Kidney capillary endothelial cell (primary cell): ENCODE results near the gene C22orf39.
"Not testable (repeated sequence)": the region's sequence is repeated elsewhere in the genome, so short reads cannot be mapped to it uniquely, and the experiment has no call there.

ENCODE experiments used
- DNase-seq: peaks from one replicate; pipeline ENCODE4 v3.0.0-alpha.2; 2018; ENCODE audit warnings: low spot score

Gene C22orf39

GRCh38 chr22:19453718-19454117 is 6.2 kb upstream of the C22orf39 start:
- DNase-seq = no peak

GRCh38 chr22:19451570-19451969 is 4.1 kb upstream of the C22orf39 start:
- no peak for DNase-seq

- no peak for DNase-seq
Observed at GRCh38 chr22:19450363-19451175, 3.1 kb upstream of the C22orf39 start.

GRCh38 chr22:19449422-19449767 is 1.9 kb upstream of the C22orf39 start:
- no peak for DNase-seq

GRCh38 chr22:19448739-19449421 is 1.4 kb upstream of the C22orf39 start:
- no peak for DNase-seq

- peak; percentile 28 for DNase-seq
Observed at GRCh38 chr22:19448076-19448607, 631 bp upstream of the C22orf39 start.

GRCh38 chr22:19446603-19447329 is 745 bp downstream of the C22orf39 start:
- peak; percentile 16 for DNase-seq

- not testable (repeated sequence) for DNase-seq
Observed at GRCh38 chr22:19445279-19445982, 2.1 kb downstream of the C22orf39 start.

- DNase-seq = no peak
Observed at GRCh38 chr22:19443544-19444211, 3.8 kb downstream of the C22orf39 start.

- no peak for DNase-seq
Observed at GRCh38 chr22:19442166-19442565, 5.3 kb downstream of the C22orf39 start.

- no peak for DNase-seq
Observed at GRCh38 chr22:19440411-19441195, 6.9 kb downstream of the C22orf39 start.

GRCh38 chr22:19438298-19438697 is 9.2 kb downstream of the C22orf39 start:
- DNase-seq = no peak

GRCh38 chr22:19436444-19437161 is 10.9 kb downstream of the C22orf39 start:
- DNase-seq = not testable (repeated sequence)

- DNase-seq = no peak
Observed at GRCh38 chr22:19434829-19435580, 12.5 kb downstream of the C22orf39 start.

GRCh38 chr22:19434401-19434800 is 13.1 kb downstream of the C22orf39 start:
- DNase-seq = no peak

- peak; percentile 90 for DNase-seq
Observed at GRCh38 chr22:19432133-19432851, 15.2 kb downstream of the C22orf39 start, which contains the start of gene MRPL40. TSS of gene MRPL40 (plus strand) at chr22:19432545. CDS start at chr22:19432555, 10 bp downstream.

- peak; percentile 53 for DNase-seq
Observed at GRCh38 chr22:19431649-19432132, 15.8 kb downstream of the C22orf39 start, which contains the start of gene HIRA. TSS of gene HIRA (minus strand) at chr22:19431733. CDS start at chr22:19431476, 257 bp downstream.
